ENCODE data around the gene CACNA1C. TPM values are rescaled to one million over a fixed set of nuclear protein-coding genes. Genes with fewer than 3 reads are reported as not detected.

CACNA1C gene
- total RNA-seq, 1 experiment from 2014 or later = 1.1 TPM

DNA sequence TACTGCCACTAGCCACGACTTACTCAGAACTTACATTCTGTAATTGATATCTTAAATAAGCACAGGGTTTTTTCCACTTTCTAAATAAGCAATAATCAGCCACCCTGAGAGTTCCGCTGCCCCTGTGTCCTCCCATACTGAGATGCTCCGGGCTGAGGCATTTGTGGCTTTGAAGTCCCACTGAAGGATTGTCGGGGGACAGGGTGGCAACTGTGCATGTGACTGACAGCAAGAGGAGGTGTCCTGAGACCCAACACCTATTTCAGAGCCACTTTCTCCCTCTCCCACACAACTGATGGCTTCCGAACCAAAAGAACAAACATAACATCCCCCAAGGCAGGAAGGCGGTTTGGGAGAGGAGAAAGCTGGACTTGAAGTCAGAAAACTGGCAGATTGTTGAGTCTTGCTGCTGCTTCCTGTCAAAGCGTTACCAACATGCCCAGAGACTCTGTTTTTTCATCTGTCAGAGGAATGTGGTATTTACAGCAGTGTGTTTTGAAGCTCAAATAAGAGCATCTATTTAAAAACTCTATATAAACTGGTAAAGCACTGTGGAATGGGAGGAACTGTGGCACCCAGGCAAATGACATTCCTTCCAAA, 584.1 kb downstream of the CACNA1C start:
- peaks cover 12% of the 10 kb centered on the region for H3K27me3 Mint-ChIP-seq (ENCODE audit: low read depth)
- peaks cover 5% of the 10 kb centered on the region; the same call in 1 of the 2 replicates for H3K4me1 ChIP-seq (ENCODE audit: insufficient read depth, low read length)
- H3K23ac ChIP-seq (ENCODE audit: insufficient read length, low read depth, low read length) = no peak overlapping the region
- H2BK120ac ChIP-seq (ENCODE audit: low read depth, low read length, poor library complexity, severe bottlenecking) = no peak overlapping the region
- TF ChIP-seq, protein P1, sequence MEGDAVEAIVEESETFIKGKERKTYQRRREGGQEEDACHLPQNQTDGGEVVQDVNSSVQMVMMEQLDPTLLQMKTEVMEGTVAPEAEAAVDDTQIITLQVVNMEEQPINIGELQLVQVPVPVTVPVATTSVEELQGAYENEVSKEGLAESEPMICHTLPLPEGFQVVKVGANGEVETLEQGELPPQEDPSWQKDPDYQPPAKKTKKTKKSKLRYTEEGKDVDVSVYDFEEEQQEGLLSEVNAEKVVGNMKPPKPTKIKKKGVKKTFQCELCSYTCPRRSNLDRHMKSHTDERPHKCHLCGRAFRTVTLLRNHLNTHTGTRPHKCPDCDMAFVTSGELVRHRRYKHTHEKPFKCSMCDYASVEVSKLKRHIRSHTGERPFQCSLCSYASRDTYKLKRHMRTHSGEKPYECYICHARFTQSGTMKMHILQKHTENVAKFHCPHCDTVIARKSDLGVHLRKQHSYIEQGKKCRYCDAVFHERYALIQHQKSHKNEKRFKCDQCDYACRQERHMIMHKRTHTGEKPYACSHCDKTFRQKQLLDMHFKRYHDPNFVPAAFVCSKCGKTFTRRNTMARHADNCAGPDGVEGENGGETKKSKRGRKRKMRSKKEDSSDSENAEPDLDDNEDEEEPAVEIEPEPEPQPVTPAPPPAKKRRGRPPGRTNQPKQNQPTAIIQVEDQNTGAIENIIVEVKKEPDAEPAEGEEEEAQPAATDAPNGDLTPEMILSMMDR (conservative IDR thresholded peaks at IDR 0.05) = no peak
- no peaks in the 10 kb centered on the region for H3K79me2 ChIP-seq (ENCODE audit: insufficient read depth, low read length)
- H3K9ac ChIP-seq (ENCODE audit: extremely low read depth, insufficient read length, low read length) = no peak overlapping the region
- no peak overlapping the region for H3K14ac ChIP-seq (ENCODE audit: insufficient read depth, low read length)
- no peak overlapping the region for H2AK5ac ChIP-seq (ENCODE audit: insufficient read length, low read length)
- no peak overlapping the region for H2AFZ ChIP-seq (ENCODE audit: low read length)
- DNase-seq = no peak
- H4K5ac ChIP-seq (ENCODE audit: insufficient read length, low read depth, low read length) = no peak overlapping the region
- no peaks in the 10 kb centered on the region for H3K23me2 ChIP-seq (ENCODE audit: insufficient read length, low read depth, low read length, poor library complexity, severe bottlenecking)
- H3K4ac ChIP-seq (ENCODE audit: low read depth, low read length) = no peak overlapping the region
- H3T11ph ChIP-seq (ENCODE audit: low read length) = no peak overlapping the region
- H2BK20ac ChIP-seq (ENCODE audit: low read depth, low read length, poor library complexity, severe bottlenecking) = no peak overlapping the region
- no peaks in the 10 kb centered on the region for H3K79me1 ChIP-seq (ENCODE audit: insufficient read depth, low read depth, low read length, poor library complexity, severe bottlenecking)
- no peak overlapping the region for H2BK15ac ChIP-seq (ENCODE audit: low read depth, low read length)
- H4K91ac ChIP-seq (ENCODE audit: insufficient read length, low read depth, low read length) = no peak overlapping the region
- no peaks in the 10 kb centered on the region for H3K9me3 ChIP-seq (ENCODE audit: control insufficient read depth, low read depth, low read length)
- no peaks in the 10 kb centered on the region for H4K20me1 ChIP-seq (ENCODE audit: control insufficient read depth, insufficient read depth, insufficient read length)
- H3K18ac ChIP-seq (ENCODE audit: insufficient read length, low read depth, low read length) = no peak overlapping the region
- H3K27ac Mint-ChIP-seq = no peak overlapping the region
- peaks cover 2 to 3% of the 10 kb centered on the region in 2 experiments; a peak in 2 of 5 replicates for H3K9me3 Mint-ChIP-seq
- H3K27ac ChIP-seq (ENCODE audit: insufficient read length, low read depth, low read length) = no peak overlapping the region
- no peak overlapping the region for H3K56ac ChIP-seq (ENCODE audit: insufficient read length, low read depth, low read length)
- H4K8ac ChIP-seq (replicated peaks; ENCODE audit: insufficient read length, low read depth, low read length) = no peak overlapping the region
- no peaks in the 10 kb centered on the region for H3K27me3 ChIP-seq (ENCODE audit: insufficient read depth, low read length)
- H3K36me3 Mint-ChIP-seq (ENCODE audit: insufficient read depth in 1 of 3, low read depth in 3 of 3) = peaks cover 0 to 6% (median 0%) of the 10 kb centered on the region in 3 experiments; a peak in 2 of 7 replicates
- no peak overlapping the region for H2BK12ac ChIP-seq (ENCODE audit: insufficient read length, low read depth, low read length)
- no CpG with 5 or more reads among the region's 7 CpGs for WGBS (ENCODE audit: extremely low coverage, insufficient read length, low lambda C conversion rate)
- H2BK5ac ChIP-seq (ENCODE audit: insufficient read length, low read length) = no peak overlapping the region
- peaks cover 31 to 32% of the 10 kb centered on the region in 2 experiments for H3K4me1 Mint-ChIP-seq
- no peak overlapping the region for H3K4me2 ChIP-seq (ENCODE audit: insufficient read depth, insufficient read length, low read length)
- H3K4me3 Mint-ChIP-seq = no peak overlapping the region

Measured in H9 (cell line).